HG02840 (cell line): ENCODE data around the gene SESN1.
A peak's percentile ranks its signal among the peaks of the same experiment; 100 is the strongest.

Source experiments
- ATAC-seq: cut with Tn5 transposase; IDR thresholded peaks from one replicate; pipeline ENCODE4 v1.9.1; 2021; ENCODE audit warnings: mild to moderate bottlenecking, moderate library complexity, moderate number of reproducible peaks; ENCODE audit not compliant: unreplicated experiment, low FRiP score

The SESN1 gene

GRCh38 chr6:109034526-109034925, 60.1 kb downstream of the SESN1 start:
- ATAC-seq, result no peak

- ATAC-seq, result no peak
These were observed 61.0 kb downstream of the SESN1 start for GRCh38 chr6:109033655-109034054.

- ATAC-seq, result no peak
These were observed 63.2 kb downstream of the SESN1 start for GRCh38 chr6:109031416-109031815.

- ATAC-seq, result no peak
These were observed 65.3 kb downstream of the SESN1 start for GRCh38 chr6:109029313-109029712.

GRCh38 chr6:109028439-109028838, 66.2 kb downstream of the SESN1 start:
- ATAC-seq, result no peak

- no peak for ATAC-seq
These were observed 66.7 kb downstream of the SESN1 start for GRCh38 chr6:109027964-109028363.

- no peak for ATAC-seq
These were observed 69.0 kb downstream of the SESN1 start for GRCh38 chr6:109025639-109026038.

- ATAC-seq, result no peak
These were observed 69.9 kb downstream of the SESN1 start for GRCh38 chr6:109024784-109025183.

- ATAC-seq, result no peak
These were observed 70.3 kb downstream of the SESN1 start for GRCh38 chr6:109024368-109024767.

- no peak for ATAC-seq
These were observed 71.2 kb downstream of the SESN1 start for GRCh38 chr6:109023356-109023925.

GRCh38 chr6:109021870-109022269, 72.8 kb downstream of the SESN1 start:
- no peak for ATAC-seq

- ATAC-seq, result no peak
These were observed 74.7 kb downstream of the SESN1 start for GRCh38 chr6:109019911-109020310.

- no peak for ATAC-seq
These were observed 79.5 kb downstream of the SESN1 start for GRCh38 chr6:109015176-109015575.

- ATAC-seq, result no peak
These were observed 80.0 kb downstream of the SESN1 start for GRCh38 chr6:109014606-109015005.

GRCh38 chr6:109013656-109014305, 80.9 kb downstream of the SESN1 start:
- ATAC-seq, result no peak

GRCh38 chr6:109010705-109011102, 83.9 kb downstream of the SESN1 start:
- no peak for ATAC-seq

GRCh38 chr6:109009962-109010704, 84.5 kb downstream of the SESN1 start:
- no peak for ATAC-seq

- peak; percentile 84 for ATAC-seq
These were observed 85.2 kb downstream of the SESN1 start for GRCh38 chr6:109009236-109009961.

- ATAC-seq, result peak; percentile 16
These were observed 86.0 kb downstream of the SESN1 start for GRCh38 chr6:109008537-109009235.

GRCh38 chr6:109008054-109008453, 86.6 kb downstream of the SESN1 start:
- no peak for ATAC-seq

GRCh38 chr6:109007521-109007920, 87.1 kb downstream of the SESN1 start:
- no peak for ATAC-seq
